HL-60 (cell line): ENCODE results near the gene PHF21B.

ENCODE experiments used
- POLR2AphosphoS5 ChIP-seq: IDR thresholded peaks from 2 replicates; pipeline ENCODE4 v1.6.1; 2012; ENCODE audit warnings: low read depth
- TF ChIP-seq, protein P1 (sequence below): IDR thresholded peaks from one replicate; pipeline ENCODE4 v1.5.1; 2011; ENCODE audit warnings: low read length, control low read depth, inconsistent platforms; ENCODE audit not compliant: insufficient read depth

DNA sequence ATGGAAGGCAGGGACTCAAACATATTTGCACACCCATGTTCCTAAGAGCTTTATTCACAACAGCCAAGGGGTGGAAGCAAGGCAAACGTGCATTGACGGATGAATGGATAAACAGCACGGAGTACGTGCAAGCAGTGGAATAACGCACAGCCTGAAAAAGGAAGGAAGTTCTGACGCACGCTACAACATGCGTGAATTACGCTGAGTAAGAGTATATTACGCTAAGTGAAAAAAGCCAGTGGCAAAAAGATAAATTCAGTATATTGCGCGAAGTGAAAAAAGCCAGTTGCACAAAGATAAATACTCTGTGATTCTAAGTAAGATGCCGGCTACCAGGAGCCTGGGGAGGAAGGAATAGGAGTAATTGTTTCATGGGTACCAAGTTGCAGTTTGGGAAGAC is 19.5 kb downstream of the PHF21B start:
- TF ChIP-seq, protein P1, sequence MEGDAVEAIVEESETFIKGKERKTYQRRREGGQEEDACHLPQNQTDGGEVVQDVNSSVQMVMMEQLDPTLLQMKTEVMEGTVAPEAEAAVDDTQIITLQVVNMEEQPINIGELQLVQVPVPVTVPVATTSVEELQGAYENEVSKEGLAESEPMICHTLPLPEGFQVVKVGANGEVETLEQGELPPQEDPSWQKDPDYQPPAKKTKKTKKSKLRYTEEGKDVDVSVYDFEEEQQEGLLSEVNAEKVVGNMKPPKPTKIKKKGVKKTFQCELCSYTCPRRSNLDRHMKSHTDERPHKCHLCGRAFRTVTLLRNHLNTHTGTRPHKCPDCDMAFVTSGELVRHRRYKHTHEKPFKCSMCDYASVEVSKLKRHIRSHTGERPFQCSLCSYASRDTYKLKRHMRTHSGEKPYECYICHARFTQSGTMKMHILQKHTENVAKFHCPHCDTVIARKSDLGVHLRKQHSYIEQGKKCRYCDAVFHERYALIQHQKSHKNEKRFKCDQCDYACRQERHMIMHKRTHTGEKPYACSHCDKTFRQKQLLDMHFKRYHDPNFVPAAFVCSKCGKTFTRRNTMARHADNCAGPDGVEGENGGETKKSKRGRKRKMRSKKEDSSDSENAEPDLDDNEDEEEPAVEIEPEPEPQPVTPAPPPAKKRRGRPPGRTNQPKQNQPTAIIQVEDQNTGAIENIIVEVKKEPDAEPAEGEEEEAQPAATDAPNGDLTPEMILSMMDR: no peak
- TF ChIP-seq POLR2AphosphoS5: no peak
